Common myeloid progenitor, CD34-positive (primary cell): Measurements from ENCODE around the gene HAGHL.

Experiments used
- CTCF ChIA-PET: fragments of 350-600 bp; sonication (Branson Sonifier 250); formaldehyde crosslinking; loops from one replicate; lab custom pipeline; 2021; ENCODE audit warnings: antibody characterized with exemption; lab: Charles Lee
- POLR2A ChIA-PET: fragments of 350-600 bp; sonication (Branson Sonifier 250); formaldehyde crosslinking; loops from one replicate; lab custom pipeline; 2021; ENCODE audit warnings: antibody characterized with exemption; lab: Charles Lee
- DNase-seq, 3 donors: peaks; one replicate each; pipeline versions ENCODE4 v3.0.0 to v3.0.0-alpha.2; 2013
- H3K27ac ChIP-seq, 2 experiments: 1 replicate in 1 of 2; 2 replicates in 1 of 2; pipeline ENCODE4 v1.7.0; 2013; ENCODE audit warnings: inconsistent platforms in 2 of 2, low read length in 2 of 2, mild to moderate bottlenecking in 2 of 2, low read depth in 1 of 2, moderate library complexity in 1 of 2; ENCODE audit not compliant: severe bottlenecking in 2 of 2, insufficient read depth in 1 of 2, poor library complexity in 1 of 2
- H3K27me3 ChIP-seq, 5 experiments: replicated peaks in 2 of 5; 1 replicate in 3 of 5; 2 replicates in 2 of 5; pipeline versions ENCODE4 v1.6.1 to v1.7.0; 2013; ENCODE audit warnings: low read length in 4 of 5, mild to moderate bottlenecking in 2 of 5, moderate library complexity in 2 of 5, inconsistent platforms in 1 of 5; ENCODE audit not compliant: insufficient read depth in 5 of 5, control insufficient read depth in 4 of 5
- H3K36me3 ChIP-seq, 4 experiments: 1 replicate in 2 of 4; 2 replicates in 2 of 4; pipeline versions ENCODE4 v1.6.1 to v1.7.0; 2013; ENCODE audit warnings: low read length in 3 of 4, control low read depth in 1 of 4, mild to moderate bottlenecking in 1 of 4; ENCODE audit not compliant: control insufficient read depth in 4 of 4, insufficient read depth in 4 of 4
- H3K4me1 ChIP-seq, 4 experiments: 1 replicate in 3 of 4; 2 replicates in 1 of 4; pipeline versions ENCODE4 v1.6.1 to v1.7.1; 2013; ENCODE audit warnings: low read length in 3 of 4, mild to moderate bottlenecking in 3 of 4, control low read depth in 1 of 4, inconsistent platforms in 1 of 4, moderate library complexity in 1 of 4; ENCODE audit not compliant: control insufficient read depth in 4 of 4, insufficient read depth in 4 of 4; ENCODE audit errors: control extremely low read depth in 1 of 4
- H3K4me3 ChIP-seq, 7 experiments: 1 replicate in 4 of 7; 2 replicates in 3 of 7; pipeline versions ENCODE4 v1.5.1 to v1.7.0; 2013; ENCODE audit warnings: mild to moderate bottlenecking in 7 of 7, low read length in 6 of 7, moderate library complexity in 6 of 7, inconsistent platforms in 2 of 7, low read depth in 2 of 7, control low read depth in 1 of 7; ENCODE audit not compliant: insufficient read depth in 4 of 7, control insufficient read depth in 1 of 7; ENCODE audit errors: extremely low read depth in 1 of 7
- H3K9me3 ChIP-seq, 5 experiments: 1 replicate in 4 of 5; 2 replicates in 1 of 5; pipeline versions ENCODE4 v1.6.1 to v1.7.1; 2013; ENCODE audit warnings: low read length in 4 of 5, mild to moderate bottlenecking in 2 of 5, inconsistent platforms in 1 of 5, low read depth in 1 of 5, moderate library complexity in 1 of 5; ENCODE audit not compliant: control insufficient read depth in 4 of 5, insufficient read depth in 2 of 5; ENCODE audit errors: control extremely low read depth in 1 of 5
- WGBS: methylation state at CpG from one replicate; pipeline ENCODE4 v1.1.5; 2013; ENCODE audit not compliant: insufficient coverage; 5-methylcytosine and 5-hydroxymethylcytosine counted together

The HAGHL gene

DNA sequence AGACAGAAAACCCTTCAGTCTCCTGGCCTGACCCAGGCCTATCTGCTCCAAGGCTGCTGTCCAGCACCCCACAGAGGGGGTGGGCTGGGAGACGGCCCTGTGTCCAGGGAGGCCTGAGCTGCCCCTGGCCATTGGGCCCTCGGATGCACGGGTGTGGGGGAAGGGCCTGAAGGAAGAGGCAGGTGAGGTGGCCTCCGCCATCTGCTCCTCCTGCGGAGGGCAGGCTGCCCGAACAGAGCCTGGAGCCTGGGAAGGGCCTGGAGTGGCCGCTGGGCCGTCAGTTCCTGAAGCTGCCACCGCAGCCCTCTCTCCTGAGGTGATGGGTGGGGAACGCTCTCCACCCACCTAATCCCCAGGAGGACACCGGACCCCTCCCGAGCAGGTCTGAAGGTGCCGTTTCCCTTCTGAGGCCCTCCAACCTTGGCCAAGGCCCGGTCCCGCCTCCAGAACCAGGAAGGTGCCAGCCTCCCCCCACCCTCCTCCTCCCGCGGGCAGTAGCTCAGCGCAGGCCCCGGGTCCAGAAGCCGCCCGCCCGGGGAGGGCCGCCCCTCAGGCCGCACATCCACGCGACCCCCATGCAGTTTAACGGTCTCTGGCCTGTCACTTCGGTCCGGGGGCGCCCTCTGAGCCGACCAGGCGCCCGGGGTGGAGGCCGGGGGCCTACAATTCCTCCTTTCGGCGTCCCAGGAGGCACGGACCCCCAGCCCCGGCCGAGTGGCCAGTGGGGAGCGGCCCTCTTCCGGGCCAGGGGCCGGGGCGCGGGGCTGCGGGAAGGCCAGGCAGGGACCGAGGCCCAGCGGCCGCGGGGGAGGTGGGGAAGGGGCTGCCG, 22.1 kb upstream of the HAGHL start:
- H3K36me3 ChIP-seq: no peaks in the 10 kb centered on the region
- H3K27me3 ChIP-seq: peaks cover 0 to 97% (median 31%) of the 10 kb centered on the region in 5 experiments
- POLR2A ChIA-PET: no interaction called here
- peaks cover 0 to 9% (median 3%) of the 10 kb centered on the region in 4 experiments for H3K4me1 ChIP-seq
- H3K4me3 ChIP-seq: no peak overlapping the region
- CTCF ChIA-PET: interaction anchor here (0.6 to 2.6 kb wide), 2 partner anchors 10 to 1217 kb away, joined by 3 to 6 read pairs; no protein-coding TSS in a partner anchor
- H3K9me3 ChIP-seq: no peaks in the 10 kb centered on the region
- DNase-seq: no peak
- no peak overlapping the region for H3K27ac ChIP-seq
- 13% methylated on average over 29 of the region's 50 CpGs for WGBS

DNA sequence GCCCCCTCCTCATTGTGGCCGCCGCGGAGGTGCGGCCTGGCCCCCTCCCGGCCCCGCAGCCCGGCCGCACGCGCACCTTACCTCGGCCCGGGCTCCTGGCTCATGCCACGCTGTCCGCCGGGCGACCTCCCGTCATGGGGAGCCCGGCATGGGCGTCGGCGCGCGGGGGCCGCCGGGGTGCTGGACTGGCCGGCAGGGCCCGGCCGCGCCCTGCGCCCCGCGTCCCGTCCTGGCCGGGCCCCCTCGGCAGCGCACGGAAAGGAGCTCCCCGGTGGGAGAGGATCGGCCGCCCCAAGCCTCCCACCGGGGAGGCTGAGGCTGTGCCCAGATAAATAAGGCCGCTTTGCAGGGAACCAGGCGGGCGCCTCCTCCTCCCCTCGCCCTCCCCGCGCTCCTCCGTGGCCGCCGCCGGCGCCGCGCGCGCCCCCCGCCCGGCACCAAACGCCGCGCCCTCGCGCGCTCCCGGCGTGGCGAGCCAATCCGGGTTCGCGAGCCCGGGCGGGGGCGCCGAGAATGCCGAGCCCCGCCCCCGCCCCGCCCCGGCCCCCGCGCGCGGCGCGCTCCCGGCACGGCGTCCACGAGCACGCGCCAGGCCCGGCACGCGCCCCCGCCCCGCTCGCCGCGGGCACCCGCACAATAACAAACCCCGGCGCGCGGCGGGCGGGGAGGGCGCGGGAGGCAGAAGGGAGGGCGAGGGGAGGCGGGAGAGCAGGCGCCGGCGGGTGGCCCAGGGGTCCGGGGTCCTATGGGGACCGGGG, 21.3 kb upstream of the HAGHL start, which contains the start of gene FBXL16:
TSS of gene FBXL16 (minus strand) at position 371 of the 758 bp plus-strand sequence. CDS start 8,396 bp downstream, outside the sequence.
- Histone ChIP-seq H3K27ac (no peak within 1 kb of the TSS), H3K36me3 (no peaks in the 10 kb centered on the region), H3K4me3 (peak within 1 kb of the TSS in 2 of 7 experiments; percentile 16 to 52), H3K9me3 (no peaks in the 10 kb centered on the region), H3K27me3 (peaks cover 0 to 97% (median 33%) of the 10 kb centered on the region in 5 experiments), H3K4me1 (peaks cover 0 to 9% (median 3%) of the 10 kb centered on the region in 4 experiments)
- 1% methylated on average over 62 of the region's 115 CpGs for WGBS
- DNase-seq: no peak
- ChIA-PET POLR2A (no interaction called here), CTCF (interaction anchor here (2.6 kb wide), 1 partner anchor 10 kb away, joined by 6 read pairs; no protein-coding TSS in a partner anchor)

DNA sequence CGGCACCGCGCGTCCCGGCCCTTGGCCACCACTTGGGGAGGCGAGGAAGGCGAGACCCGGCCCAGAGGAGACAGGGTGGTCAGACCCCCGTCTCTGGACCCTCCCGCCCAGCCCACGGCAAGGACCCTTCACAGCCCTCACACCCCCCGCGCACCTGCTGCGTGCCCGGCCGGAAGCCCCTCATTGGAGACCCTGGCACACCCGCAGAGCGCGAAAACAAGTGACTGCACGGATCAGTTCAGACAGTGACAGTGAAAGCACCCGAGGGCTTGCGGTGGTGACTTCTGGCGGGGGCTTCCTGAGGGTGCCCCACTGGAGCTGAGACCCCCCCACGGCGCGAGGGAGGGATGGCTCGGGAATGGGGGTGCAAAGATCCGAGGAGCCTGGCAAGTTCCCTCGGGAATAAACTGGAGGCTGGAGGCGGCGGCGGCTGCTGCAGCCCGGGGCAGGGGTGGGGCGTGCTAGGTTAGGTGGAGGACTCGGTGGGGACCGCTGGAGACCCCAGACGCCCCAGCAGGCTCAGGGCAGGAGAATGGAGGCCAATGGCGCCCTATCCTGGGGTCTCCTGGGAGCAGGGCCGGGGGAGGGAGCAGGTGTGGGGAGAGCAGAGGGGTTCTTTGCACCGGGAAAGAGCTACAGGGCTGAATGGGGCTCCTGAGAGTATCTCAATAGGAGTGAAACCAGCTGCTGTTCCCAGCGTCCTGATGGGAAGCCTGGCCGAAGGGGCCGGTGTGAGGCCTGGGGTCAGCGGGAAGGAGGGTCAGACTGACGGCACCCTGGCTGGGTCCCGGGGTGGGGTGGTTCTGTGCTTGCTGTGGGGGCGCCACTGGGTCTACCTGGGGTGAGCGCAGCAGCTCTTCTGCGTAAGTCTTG, 20.5 kb upstream of the HAGHL start:
- no peak for DNase-seq
- CTCF ChIA-PET: interaction anchor here (1.3 to 2.6 kb wide), 3 partner anchors 10 to 14 kb away, joined by 4 to 7 read pairs (median 6); no protein-coding TSS in a partner anchor
- Histone ChIP-seq H3K27me3 (peaks cover 0 to 95% (median 30%) of the 10 kb centered on the region in 5 experiments), H3K36me3 (no peaks in the 10 kb centered on the region), H3K27ac (no peak overlapping the region), H3K4me1 (peaks cover 0 to 9% (median 3%) of the 10 kb centered on the region in 4 experiments), H3K4me3 (no peak overlapping the region), H3K9me3 (no peaks in the 10 kb centered on the region)
- POLR2A ChIA-PET: interaction anchor here (0.6 kb wide), 1 partner anchor 69 kb away, joined by 3 read pairs; no protein-coding TSS in a partner anchor
- WGBS: 2% methylated on average over 36 of the region's 49 CpGs

DNA sequence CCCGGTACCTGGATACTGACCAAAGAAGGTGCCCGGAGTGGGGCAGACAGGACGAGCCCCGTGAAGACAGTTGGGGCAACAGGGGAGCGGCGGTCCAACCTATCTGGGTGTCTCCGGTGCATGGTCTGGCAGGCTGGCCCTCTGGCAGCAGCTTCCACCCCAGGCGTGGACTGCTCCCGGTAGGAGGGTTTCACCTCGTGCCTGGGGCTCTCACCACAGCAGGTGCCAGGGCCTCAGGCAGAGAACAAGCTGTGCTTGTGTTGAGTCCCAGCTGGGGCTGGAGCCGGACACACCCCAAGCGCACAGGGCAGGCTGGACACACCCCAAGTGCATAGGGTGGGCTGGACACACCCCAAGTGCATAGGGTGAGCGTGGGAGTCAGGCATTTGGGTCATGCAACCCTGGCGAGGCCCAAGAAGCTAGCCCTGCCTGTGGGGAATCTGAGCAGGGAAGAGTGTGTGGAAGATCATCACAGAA, 19.8 kb upstream of the HAGHL start:
- Histone ChIP-seq H3K27me3 (peaks cover 0 to 88% (median 31%) of the 10 kb centered on the region in 5 experiments), H3K9me3 (no peaks in the 10 kb centered on the region)

DNA sequence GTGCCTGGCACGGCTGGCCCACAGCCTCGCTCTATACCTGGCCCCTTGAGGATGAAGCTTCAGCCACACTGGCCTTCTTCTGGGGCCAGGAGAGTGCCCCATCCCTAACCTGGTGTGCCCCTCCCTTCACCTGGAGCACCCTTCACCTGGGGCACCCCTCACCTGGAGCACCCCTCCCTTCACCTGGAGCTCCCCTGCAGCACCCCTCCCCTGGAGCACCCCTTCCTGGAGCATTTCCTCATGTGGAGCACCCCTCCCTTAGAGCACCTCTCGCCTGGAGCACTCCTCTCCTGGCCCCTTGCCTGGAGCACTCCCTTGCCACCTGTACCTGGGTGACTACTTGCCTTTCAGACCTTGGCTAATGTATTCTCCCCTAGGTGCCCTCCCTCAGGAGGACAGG, 18.9 kb upstream of the HAGHL start:
- 78% methylated on average over 3 of the region's 3 CpGs for WGBS
- no peaks in the 10 kb centered on the region for H3K9me3 ChIP-seq
- DNase-seq: no peak
- H3K4me1 ChIP-seq: peaks cover 0 to 9% (median 3%) of the 10 kb centered on the region in 4 experiments
- ChIA-PET POLR2A (no interaction called here), CTCF (interaction anchor here (0.9 to 2.0 kb wide), 3 partner anchors 12 to 94 kb away, joined by 3 to 7 read pairs (median 5); no protein-coding TSS in a partner anchor)
- H3K36me3 ChIP-seq: no peaks in the 10 kb centered on the region
- peaks cover 0 to 84% (median 24%) of the 10 kb centered on the region in 5 experiments for H3K27me3 ChIP-seq
- no peak overlapping the region for H3K4me3 ChIP-seq
- no peak overlapping the region for H3K27ac ChIP-seq

More for the DNA sequence above, 19.8 kb upstream of the HAGHL start:
- no peak for DNase-seq
- ChIA-PET POLR2A (interaction anchor here (0.6 kb wide), 1 partner anchor 68 kb away, joined by 3 read pairs; no protein-coding TSS in a partner anchor), CTCF (interaction anchor here (0.6 to 2.0 kb wide), 5 partner anchors 11 to 95 kb away, joined by 3 to 7 read pairs (median 4); no protein-coding TSS in a partner anchor)
- no peak overlapping the region for H3K4me3 ChIP-seq
- WGBS: 81% methylated on average over 3 of the region's 14 CpGs
- no peak overlapping the region for H3K27ac ChIP-seq
- no peaks in the 10 kb centered on the region for H3K36me3 ChIP-seq
- H3K4me1 ChIP-seq: peaks cover 0 to 9% (median 3%) of the 10 kb centered on the region in 4 experiments

DNA sequence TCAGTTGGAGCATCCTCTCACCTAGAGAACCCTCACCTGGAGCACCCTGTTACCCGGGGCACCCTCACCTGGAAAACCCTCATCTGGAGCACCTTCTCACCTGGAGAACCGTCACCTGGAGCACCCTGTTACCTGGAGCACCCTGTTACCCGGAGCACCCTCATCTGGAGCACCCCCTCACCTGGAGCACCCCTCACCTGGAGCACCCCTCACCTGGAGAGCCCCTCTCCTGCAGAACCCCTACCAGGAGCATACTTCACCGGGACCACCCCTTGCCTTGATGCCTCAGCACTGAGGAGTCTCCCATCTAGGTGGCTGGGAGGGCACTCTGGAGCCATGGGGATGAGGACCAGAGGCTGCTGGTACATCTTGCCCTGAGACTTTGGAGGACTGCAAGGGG, 17.9 kb upstream of the HAGHL start:
- H3K36me3 ChIP-seq: no peaks in the 10 kb centered on the region
- WGBS: 80% methylated on average over 2 of the region's 4 CpGs
- H3K27ac ChIP-seq: no peak overlapping the region
- no peak overlapping the region for H3K4me3 ChIP-seq
- DNase-seq: no peak
- H3K4me1 ChIP-seq: peaks cover 0 to 10% (median 3%) of the 10 kb centered on the region in 4 experiments
- H3K9me3 ChIP-seq: no peaks in the 10 kb centered on the region
- POLR2A ChIA-PET: no interaction called here
- CTCF ChIA-PET: interaction anchor here (2.0 to 5.6 kb wide), 3 partner anchors 34 to 93 kb away, joined by 5 to 104 read pairs (median 13); partner anchors contain the start of genes CHTF18 and RPUSD1
- peaks cover 0 to 80% (median 23%) of the 10 kb centered on the region in 5 experiments for H3K27me3 ChIP-seq
